Effector CD8-positive, alpha-beta T cell (primary cell): ENCODE measurements around the gene TMOD2.
A peak's percentile ranks its signal among the peaks of the same experiment; 100 is the strongest.

Experiments used
- DNase-seq: peaks from one replicate; lab custom pipeline; 2025; lab: John Stamatoyannopoulos, UW

Gene TMOD2

DNA sequence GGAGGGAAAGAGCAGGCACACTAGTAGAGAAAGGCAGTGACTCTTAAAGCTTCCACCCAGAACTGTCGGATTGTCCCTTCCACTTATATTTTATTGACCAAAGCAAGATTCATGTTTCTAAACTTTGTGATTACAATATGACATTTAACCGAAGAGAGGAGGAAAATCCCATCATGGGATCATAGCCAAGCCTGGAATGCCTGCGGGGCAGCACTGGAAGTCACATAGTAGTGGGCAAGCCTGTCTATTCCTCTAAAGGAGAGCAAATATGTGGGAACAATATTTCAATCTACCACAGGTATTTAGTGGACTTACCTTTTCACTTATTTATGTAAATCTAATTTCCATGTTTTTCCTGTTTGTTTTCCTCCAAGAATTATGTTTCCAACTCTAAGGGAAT, 74.3 kb downstream of the TMOD2 start:
- DNase-seq, result no peak

DNA sequence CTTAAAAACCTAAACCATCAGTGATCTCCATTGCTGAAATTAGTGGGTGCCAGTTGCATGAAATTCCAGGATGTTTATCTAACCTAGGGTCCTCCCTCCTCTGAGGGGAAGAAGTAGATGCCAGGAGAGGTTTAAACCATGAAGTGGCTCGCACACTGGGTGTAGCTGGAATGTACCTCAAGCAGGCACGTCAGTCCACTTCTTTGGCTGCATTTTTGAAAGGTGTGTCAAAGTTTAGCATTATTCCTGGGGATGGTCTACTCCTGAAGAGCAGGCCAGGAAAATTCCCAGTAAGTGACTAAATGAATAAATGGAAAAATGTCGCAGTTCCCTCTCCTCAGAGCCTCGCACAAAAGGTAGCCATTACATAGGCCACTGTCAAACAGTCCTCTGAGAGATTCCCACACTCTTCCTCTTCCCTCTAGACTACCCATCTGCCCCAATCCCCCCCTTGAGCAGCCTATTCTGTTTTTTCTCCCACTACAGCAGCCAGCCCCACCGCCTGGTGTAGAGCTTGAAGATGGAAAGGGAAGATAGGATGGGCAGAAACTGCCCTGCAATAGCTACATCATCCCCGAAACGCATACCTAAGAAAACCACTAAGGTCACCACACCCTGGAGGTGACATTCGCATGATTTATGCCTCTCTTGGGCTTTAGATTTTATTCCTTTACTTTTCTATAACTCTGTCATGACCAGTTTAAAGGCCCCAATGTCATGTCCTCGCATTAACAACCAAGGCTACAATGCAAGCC, 77.4 kb downstream of the TMOD2 start:
- DNase-seq, result no peak

DNA sequence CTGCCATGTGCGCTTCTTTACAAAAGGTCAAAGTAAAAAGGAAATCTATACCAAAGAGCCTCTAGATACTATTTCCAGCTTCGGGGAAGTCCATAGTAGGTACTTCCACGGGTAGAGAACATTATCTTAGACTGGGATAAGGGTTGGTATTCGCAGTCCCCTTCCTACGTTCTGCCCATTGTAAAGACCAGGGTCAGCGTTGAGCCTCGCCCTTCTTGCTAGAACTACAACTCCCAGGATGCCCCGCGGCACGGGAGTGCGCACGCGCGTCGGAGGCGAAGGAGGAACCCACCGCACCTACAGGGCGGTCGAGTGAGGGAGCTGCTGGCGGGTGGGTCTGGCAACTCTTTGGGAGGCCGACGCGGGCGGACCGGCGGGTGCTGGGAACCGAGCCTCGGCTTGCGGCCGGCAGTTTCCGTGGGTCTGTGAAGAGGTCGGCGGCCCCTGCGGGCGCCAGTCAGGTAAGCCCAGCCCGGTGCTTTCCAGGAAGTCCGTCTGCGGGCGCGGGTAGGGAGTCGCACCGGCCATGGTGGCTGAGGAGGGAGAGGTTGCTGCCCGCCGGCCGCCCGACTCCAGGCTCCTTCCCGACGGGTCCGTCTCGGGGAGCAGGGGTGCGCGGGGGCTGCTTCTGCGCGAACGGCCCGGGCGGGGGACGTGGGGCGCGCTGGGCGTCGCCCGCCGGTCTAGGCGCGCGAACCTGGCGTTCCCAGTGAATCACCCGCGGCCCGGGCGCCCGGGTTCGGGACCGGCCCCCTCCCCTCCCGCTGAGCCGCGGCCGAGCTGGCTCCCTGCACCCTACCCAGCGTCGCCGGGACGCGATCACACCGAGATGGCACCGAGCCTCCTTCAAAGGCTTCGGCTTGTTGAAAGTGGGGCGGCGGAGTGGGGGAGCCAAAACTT, 78.2 kb downstream of the TMOD2 start, which contains the start of gene TMOD3:
Gene TMOD3 (plus strand): TSS at position 278 of the 900 bp plus-strand sequence. CDS start 33,232 bp downstream, outside the sequence.
- peak; percentile 87 for DNase-seq

DNA sequence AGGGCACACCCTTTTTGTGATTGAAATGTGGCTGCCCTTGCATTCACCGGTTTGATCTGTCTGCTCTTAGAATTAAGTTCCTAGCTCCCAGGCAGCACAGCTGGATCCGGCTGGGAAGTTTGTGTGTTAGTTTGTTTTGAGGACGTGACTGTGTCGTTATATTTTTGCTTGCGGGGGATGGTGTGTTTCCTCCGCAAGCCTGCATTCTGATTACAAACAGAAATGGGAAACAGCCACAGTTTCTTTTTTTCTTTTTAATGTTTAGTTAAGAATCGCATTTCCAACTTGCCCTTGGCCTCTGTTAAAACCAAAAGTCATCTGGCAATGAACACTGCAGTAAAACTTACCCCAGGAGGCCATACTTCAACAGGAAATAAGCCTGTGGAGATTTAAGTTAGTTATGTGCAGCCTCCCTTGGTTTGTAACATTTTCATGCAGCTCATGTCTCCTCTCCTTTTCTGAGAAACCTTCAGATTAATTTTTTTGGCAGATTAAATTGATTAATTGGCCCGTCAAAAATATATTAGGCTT, 78.9 kb downstream of the TMOD2 start:
- DNase-seq, result no peak

DNA sequence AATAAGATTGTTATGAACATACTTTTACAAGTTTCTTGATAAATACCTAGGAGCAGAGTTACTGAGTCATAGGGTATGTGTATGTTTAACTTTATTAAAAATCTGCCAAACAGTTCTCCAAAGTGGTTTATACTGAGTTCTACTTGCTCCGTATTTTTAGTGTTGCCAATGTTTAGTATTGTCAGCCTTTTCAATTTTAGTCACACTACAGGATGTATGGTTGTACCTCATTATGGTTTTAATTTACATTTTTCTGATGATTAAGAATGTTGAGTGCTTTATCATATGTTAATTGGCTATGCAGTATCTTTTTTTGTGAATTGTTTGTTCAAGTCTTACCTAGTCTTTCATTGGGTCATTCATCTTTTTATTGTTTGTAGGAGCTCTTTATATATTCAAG, 82.4 kb downstream of the TMOD2 start:
- DNase-seq, result no peak

DNA sequence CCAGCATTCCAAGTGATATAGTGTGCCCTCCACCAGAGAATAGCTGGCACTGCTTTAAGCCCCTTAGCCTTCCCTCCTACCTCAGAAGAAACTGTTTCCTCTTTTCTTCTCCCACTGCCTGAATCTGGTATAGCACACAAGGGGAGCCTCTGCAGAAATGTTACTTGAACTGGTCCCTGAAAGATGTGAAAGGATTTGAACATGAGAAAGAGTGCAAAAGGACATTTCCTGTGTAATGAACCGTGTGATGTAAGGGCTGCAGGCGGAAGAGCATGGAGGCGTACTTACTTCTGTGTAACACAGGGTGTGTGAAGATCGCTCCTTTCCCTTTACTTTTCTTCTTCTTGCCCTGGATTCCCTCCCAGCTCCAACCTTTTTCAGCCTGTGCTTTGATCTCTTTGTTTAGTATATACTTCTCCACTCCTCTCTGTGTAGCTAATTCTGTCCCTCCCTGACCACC, 86.4 kb downstream of the TMOD2 start:
- no peak for DNase-seq

DNA sequence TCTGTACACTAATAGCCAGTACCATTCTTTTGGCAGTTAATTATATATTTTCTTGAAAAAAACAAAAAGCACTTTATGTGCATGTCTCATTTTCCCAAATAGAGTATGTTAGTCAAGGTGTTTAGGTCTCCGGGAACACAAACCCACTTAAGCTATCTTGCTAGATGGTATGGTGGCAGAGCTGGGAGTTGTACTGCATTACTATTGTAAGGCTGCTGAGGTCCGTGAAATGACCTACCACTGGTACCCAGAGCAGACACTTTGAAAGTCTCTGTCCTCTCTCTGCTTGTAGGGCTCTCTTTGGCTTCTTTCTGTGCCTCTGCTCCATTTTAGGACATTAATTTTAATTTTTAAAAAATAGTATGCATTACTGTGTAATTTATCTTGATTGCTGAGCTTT, 86.9 kb downstream of the TMOD2 start:
- no peak for DNase-seq

DNA sequence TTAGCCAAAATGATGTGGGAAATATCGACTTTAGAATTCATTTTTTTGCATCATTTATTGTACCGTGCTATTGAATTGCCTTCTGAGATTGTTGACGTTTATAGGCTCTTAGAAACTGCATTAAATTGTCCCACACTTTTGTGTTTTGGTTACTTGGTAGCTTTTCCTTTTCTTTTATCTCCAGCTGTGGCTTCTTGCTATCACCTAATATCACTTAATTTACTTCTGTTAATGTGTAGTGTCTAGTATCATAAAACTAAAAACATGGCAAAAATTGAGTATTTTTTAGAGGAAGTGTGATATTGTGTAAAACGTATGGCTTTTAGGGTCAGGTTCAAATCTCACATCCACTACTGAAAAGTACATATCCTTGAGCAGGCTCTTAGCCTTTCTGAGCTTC, 89.3 kb downstream of the TMOD2 start:
- no peak for DNase-seq

DNA sequence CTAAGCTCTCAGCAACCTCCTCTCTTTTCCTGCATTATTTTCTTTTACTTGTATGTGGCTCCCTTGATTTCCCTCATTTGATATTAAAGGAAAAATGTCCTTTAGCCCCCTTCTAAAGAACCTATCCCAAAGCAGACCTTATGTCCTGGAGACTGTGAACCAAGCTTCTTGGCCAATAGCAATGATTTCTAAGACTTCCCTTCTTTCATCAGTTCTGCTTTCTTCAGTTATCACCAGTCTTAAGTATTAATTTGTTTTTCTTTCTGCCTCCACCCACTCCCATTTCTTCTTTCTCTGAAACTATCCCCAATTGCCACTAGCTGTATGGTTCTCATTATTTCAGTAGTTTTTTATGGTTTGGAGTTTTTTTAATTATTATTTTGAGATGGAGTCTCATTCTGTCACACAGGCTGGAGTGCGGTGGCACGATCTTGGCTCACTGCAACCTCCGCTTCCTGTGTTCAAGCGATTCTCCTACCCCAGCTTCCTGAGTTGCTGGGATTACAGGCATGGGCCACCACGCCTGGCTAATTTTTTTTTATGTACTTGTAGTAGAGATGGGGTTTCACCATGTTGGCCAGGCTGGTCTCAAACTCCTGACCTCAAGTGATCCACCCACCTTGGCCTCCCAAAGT, 90.1 kb downstream of the TMOD2 start:
- DNase-seq, result no peak

DNA sequence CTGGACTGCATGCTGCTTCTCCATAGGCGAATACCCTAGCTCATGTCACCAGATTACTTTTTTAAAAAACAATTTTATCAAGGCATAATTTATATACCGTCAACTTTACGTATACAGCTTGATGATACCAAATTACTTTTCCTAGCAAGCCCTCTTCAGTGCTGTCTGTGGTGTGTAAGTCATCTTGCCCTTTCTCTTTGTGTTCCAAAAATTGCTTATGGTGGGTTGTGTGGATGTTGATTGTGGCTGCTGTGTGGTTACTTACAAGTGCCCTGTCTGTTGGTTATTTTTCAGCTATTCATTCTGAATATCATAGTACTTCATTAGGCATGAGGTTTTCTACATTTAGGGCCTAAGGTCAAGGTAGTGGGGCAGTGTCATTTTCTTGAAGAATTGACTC, 90.9 kb downstream of the TMOD2 start:
- DNase-seq, result no peak

DNA sequence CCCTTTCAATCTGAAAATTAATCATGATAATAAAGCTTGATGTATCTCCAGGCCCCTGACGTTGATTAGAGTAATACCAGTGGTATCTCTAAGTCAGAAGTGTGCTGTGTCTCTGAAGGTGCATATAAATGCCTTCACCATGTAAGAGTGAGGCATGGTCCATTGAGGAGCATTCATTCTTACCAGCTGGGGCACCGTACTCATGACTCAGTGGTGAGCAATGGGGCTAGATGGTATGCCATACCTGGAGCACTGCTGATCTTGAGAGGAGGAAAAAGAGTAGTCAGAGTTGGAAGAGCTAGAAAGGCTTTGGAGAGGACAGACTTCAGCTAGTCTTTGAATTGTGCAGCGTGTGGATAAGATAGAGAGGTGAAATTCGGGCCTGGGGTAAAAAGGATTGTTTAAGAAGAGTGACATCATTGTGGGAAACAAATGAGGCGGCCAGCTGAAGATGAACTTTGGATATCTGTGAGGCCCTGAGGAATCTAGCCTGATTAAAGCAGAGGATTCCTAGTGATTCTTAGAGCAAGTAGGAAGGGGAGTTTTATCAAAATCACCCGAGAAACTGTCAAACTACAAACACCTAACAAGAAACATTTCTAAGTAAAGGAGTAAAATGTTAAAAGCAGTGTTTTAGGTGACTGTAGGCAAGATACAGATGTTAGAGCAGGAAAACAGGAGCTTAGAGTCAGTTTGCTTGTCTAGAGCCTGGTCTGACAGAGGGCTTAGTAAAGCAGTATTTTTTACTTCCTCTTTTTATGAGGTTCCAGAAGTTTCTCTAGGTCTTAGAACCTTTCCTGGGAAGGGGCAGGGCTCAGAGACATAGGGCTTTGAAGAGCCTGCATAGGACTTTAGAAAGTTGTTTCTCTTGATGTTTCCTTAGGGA, 91.7 kb downstream of the TMOD2 start:
- no peak for DNase-seq

DNA sequence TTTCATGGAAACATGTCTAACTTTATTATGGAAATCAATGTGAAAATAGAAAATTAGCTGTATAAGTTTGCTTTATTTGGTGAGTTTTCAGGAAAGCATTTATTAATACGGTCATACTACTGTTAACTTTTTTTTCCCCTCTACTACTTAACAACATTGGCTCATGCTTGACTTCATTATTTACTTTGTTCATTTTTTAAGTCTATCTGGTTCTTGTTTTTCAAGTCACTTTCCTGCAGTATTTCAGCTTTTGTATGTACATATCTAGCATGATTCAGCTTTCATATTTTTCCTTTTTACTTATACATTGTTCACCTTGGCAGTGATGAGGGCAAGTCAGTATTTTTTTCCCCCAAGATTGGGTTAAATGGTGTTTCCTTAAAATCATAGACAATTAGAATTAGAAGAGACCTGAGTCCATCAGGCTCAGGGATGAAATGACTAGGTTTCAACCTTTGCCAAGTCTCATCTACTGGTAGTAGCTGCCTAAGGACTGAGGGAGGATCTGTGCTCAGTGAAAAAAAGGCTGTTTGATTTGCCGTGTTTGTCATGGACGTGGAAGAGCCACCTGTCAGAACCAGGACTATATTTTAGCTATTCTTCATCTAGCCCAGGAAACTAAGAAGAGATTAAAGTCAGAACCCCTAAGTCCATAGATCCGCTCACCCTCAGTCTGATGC, 93.5 kb downstream of the TMOD2 start:
- no peak for DNase-seq

DNA sequence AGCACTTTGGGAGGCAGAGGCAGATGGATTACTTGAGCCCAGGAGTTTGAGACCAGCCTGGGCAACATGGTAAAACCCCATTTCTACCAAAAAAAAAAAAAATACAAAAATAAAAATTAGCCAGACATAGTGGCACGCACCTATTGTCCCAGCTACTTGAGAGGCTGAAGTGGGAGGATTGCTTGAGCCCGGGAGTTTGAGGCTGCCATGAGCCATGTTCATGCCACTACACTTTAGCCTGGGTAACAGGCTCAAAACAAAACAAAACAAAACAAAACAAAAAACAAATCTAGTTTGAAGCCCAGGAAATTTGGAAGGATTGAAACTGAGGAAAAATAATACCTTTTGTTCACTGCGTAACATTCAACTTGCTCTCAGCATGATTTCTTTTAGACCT, 94.7 kb downstream of the TMOD2 start:
- no peak for DNase-seq

DNA sequence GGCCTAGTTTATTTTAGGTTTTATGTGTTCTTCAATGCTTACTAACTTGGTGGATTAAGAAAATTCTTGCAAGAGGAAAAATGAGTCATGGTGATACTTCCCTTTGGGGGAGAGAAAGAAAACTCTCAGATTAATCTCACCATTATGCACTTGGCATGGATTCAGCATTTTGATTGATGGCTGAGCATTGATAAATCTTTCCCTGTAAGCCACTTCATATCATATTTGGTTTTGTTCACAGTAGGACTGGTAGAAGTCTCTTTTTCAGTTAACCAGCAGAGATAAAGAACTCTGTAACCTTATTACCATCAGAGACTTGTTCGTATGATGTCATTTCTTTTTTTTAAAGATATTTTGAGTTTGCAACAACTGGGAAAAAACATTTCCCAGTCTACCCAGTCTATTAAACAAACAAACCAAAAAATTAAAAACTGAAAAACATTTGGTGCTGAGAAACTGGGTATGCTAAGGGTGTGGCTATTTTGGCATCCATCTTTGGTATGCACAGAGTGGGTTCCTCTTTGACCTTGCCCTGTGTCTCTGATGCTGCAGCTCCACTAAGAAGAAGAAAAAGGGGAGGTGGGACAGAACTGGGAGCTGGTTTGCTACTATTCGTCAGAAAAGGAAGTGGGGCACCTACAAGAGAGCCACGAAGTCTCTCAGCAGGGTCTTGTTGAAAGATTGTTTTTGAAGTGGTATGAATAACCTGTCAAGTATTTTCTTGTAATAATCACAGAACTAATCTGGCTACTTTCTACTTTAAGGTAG, 95.2 kb downstream of the TMOD2 start:
- no peak for DNase-seq

DNA sequence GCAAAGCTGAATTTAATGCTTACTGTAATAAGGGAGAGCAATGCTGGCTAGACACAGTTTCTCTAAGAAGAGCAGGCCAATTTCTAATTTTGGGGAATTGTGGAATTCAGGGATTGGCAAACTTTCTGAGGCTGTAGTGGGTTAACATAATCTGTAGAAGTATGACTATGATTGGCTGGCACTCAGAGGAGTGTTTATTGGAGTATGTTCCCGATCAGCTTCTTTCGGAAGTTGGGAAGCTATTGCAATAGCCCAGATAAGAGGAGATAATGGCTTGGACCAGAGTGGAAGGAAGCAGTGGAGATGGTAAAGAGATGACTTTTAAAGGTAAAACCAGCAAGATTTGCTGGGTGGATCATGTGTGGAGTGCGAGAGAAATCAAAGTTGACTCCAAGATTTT, 97.4 kb downstream of the TMOD2 start:
- no peak for DNase-seq

DNA sequence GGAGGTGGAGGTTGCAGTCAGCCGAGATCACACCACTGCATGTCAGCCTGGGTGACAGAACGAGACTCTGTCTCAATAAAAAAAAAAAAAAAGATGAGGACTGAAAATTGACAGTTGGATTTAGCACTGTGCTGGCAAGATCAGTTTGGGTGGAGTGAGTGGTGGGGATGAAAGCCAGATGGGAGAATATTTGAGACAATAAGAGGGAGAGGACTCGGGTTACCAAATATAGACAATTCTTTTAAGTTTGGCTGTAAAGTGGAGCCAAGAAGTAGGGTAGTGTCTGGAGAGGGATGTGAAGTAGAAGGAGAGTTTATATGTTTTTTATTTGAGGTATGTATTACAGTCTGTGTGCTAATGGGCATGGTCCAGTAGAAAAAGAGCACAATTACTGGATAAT, 98.5 kb downstream of the TMOD2 start:
- no peak for DNase-seq

DNA sequence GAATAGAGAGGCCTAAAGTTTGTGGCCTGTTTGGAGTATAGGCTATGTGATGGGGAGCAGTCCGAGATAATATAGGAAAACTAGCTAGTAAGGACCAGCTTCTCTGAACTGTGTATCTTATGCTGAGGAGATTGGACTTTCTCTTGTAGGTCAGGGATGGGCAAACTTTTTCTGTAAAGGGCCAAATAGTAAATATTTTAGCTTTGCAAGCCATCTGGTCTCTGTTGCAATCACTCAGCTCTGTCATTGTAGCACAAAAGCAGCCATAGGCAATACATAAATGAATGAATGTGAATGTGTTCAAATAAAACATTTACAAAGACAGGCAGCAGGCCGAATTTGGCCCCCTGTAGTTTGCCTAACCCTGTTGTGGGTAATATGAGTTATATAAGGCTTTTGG, 102.6 kb downstream of the TMOD2 start:
- no peak for DNase-seq

DNA sequence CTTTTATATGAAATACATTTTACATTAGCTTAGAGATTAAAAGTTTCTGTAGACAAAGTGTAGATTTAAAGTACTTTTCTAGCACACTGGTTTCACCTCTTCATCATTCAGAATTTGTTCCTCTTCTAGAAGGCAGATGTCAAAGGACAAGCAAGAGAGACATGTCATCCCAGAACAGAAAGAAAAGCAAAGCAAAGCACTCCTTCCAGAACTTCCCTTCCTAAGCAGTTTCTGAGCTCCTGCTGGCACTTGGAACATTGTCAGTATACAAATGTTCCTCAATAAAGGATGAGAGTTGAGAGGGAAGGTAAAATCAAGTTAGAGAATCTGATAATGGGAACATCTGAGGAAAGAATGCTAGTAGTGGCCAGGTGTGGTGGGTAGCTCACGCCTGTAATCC, 104.2 kb downstream of the TMOD2 start:
- no peak for DNase-seq

DNA sequence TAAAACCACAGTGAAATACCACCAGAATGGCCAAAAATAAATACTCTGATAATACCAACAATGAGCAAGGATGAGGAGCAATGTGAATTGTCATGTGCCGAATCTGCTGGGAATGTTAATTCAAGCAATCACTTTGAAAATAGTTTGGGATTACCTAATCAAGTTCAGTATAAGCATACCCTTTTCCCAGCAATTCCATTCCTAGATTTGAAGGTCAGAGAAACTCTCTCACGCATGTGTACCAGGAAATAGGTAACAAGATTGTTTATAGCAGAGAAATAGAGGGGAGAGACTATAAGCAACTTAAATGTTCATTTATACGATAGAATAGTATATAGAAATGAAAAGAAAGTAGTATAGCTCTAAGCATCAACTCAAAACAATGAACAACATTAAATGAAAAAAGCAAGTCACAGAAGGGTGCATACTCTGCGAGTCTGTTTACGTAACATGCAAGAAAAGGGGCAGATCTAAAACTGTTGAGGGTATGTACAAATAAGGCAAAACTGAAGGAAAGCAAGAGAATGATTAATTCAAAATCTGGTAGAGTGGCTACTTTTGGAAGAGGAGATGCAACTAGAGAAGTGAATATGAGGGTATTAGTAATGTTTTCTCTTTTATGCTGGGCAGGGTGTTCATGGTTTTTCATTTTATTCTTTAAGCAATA, 105.5 kb downstream of the TMOD2 start:
- no peak for DNase-seq
